ENCODE measurements around the gene PANX2. TPM values are rescaled to one million over a fixed set of nuclear protein-coding genes. Genes with fewer than 3 reads are reported as not detected.
"Not testable (repeated sequence)": the region's sequence is repeated elsewhere in the genome, so short reads cannot be mapped to it uniquely, and the experiment has no call there.

Gene PANX2
- total RNA-seq, 1 experiment from 2014 or later = 4.2 TPM

DNA sequence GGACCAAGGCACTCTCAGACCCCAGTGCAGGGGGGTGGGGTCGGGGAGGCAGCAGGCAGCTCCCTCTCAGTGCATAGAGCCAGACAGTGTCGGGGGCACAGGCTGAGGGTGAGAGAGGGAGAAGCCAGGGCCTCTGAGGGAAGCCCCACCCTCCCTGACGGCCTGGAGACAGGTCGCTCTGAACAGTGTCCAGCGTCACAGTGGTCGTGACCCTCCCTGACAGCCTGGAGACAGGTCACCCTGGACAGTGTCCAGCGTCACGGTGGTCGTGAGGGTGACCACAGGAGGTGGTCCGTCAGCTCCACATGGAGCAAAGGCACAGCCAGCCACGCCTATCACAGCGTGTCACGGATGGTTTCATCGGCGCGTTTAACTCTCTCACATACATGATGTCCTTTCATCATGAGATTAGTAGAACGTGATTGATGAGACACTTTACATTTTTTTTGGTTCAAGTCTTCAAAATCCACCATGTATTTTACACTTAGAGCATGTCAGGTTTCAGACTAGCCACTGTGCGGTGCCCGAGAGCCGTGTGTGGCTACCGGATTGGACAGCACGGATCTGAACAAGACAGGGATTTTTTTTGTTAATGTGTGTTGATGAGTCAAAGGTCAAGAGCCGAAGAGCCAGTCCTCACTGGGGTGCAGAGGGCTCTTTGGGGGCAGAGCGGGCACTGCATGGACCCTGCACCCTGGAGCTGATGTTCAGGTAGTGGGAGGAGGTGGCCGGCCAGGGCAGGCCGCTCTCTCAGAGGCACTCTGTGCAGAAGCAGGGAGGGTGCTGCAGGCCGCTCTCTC lies 23.9 kb upstream of the PANX2 start:
- DNase-seq (ENCODE audit: extremely low read depth, low read depth) = peak; percentile 58

DNA sequence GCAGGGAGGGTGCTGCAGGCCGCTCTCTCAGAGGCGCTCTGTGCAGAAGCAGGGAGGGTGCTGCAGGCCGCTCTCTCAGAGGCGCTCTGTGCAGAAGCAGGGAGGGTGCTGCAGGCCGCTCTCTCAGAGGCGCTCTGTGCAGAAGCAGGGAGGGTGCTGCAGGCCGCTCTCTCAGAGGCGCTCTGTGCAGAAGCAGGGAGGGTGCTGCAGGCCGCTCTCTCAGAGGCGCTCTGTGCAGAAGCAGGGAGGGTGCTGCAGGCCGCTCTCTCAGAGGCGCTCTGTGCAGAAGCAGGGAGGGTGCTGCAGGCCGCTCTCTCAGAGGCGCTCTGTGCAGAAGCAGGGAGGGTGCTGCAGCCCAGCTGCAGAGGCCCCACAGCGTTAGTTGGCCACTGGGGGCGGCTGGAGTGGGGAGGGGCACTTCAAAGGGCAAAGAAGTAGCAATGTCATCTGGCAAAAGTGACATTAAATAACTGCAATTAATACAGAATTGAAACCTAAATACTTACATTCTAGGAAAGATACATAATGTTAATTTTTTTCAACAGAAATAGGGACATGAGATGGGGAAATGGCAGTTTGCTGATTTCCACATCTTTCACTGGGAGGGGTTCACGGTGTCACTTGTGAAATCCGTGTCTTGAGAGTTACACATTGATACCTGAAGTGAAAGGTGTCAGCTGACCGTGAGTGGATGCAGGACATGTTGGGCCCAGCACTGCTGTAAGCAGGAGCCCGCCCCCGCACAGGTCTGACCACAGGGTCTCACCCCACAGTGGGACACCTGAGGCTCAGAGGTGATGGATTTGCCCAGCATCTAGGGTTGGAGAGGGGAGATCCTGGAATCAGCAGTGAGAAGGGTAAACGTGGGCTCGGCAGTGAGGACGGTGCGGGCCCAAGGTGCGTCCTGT lies 23.0 kb upstream of the PANX2 start:
- DNase-seq (ENCODE audit: extremely low read depth, low read depth) = not testable (repeated sequence)

DNA sequence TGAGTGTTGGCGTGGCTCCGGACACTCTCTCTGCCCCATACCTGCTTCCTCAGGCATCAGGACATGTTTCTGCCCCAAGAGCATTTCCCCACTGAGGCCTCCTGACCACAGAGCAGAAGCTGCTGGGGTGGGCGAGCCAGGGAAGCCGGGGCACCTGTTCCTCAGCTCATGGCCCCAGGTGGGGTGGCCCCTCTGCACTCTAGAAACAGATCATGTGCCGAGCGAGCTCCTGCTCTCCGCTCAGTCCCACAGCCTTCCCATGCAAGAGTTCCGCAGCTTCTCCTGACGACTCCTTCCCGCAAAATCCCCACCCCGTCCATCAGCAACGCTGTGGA lies 22.4 kb upstream of the PANX2 start:
- DNase-seq (ENCODE audit: extremely low read depth, low read depth) = no peak

DNA sequence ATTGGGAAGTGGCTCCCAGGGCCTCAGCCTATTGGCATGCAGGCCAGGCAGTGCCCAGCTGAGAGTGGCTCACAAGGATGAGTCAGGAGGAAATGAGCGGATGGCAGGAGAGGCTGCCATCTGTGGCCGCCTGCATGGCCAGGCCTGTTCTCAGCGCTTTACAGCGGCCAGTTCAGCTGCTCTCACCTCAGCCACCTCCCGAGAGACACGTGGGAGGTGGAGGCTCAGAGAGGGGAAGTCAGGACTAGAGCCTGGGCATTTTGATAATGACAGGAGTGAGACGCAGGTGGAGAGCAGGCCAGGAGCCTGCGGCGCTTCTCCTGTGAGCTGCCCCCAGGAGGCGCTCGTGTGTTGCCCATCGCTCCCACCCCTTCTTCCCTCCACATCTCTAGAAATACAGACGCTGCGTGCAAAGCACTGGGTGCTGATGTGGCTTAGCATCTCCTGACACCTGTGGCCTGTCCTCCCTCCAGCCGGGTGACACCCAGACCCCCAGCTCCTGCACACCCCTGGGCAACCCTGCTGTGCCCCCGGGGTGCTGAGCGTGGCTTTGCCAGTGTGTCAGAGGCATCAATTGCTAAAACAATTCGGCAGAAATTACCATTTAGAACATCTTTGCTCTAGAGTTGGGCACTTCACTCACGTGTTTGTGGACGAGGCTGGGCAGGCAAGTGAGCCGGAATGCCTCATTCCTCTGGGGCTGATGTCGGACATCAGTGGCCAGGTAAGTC lies 21.4 kb upstream of the PANX2 start:
- peak; percentile 48 for DNase-seq (ENCODE audit: extremely low read depth, low read depth)

DNA sequence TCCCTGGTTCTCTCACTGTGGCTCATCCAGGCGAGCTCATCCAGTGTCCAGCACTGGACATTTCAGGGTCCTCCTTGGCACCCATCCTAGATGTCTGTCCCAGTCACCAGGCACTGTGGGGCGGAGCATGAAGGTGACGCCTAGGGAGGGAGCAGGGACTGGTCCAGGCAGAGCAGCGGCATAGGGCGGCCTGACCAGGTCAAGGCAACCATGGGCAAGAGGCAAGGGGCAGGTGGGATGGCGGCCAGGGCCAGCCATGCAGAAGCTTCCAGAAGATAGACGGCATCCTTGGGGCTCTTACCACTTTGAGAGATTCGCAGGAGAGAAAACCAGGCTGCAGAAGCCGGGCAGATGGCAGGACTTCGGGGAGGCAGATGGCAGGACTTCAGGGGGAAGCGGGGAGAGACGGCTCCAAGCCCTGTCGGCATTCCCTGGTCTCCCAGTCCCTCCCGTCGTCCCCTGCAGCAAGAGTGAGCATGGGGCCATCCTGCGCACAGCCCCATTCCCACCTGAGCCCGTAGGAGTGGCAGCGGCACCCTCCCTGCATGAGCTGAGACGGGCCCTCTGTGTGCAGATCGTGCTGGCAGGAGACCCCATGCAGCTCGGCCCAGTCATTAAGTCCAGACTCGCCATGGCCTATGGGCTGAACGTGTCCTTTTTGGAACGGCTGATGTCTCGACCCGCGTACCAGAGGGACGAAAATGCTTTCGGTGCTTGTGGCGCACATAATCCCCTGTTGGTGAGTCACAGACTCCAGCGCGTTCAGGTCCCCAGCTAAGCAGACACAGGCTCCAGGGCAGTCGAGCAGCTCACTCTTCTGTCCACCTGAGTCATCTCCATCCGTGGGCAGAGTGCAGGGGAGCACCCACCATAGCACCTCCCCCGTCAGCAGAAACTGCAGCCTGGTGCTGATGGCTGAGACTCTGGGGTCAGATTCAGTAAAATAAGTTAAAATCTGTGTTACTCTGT lies 20.1 kb upstream of the PANX2 start:
- no peak for DNase-seq (ENCODE audit: extremely low read depth, low read depth)

GRCh38 chr22:50151571-50152537 lies 18.7 kb upstream of the PANX2 start:
- no peak for DNase-seq (ENCODE audit: extremely low read depth, low read depth)

DNA sequence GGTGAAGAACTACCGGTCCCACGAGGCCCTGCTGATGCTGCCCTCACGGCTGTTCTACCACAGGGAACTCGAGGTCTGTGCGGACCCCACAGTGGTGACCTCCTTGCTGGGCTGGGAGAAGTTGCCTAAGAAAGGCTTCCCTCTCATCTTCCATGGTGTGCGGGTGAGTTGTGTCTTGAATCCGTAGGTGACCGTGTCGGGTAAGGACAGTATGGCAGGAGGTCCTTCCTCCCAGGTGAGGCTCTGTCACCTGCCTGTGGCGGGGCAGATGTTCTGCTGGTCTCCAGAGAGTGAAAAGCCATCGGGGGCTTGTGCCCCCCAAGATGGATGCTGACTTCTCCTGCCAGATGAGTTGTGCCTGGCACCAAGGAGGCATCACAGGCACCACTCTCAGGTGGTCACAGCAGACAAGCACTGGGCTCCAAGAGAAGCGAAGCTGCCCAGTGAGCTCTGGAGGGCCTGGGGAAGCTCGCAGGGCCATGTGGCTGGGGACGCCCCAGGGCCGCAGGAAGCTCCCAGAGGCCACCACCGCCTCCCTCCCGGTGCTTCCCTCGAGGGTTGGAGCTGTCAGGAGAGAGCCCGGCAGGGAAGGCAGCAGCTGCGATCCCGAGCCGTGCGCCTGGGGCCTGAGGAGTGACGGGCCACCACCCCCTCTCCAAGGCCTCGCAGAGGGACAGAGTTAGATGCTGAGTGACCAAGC lies 17.3 kb upstream of the PANX2 start:
- DNase-seq (ENCODE audit: extremely low read depth, low read depth) = no peak

GRCh38 chr22:50153756-50154140 lies 16.8 kb upstream of the PANX2 start:
- DNase-seq (ENCODE audit: extremely low read depth, low read depth) = no peak

- DNase-seq (ENCODE audit: extremely low read depth, low read depth) = no peak
Measured at GRCh38 chr22:50157709-50158375, 12.7 kb upstream of the PANX2 start.

- no peak for DNase-seq (ENCODE audit: extremely low read depth, low read depth)
Measured at GRCh38 chr22:50160947-50161346, 9.6 kb upstream of the PANX2 start.

DNA sequence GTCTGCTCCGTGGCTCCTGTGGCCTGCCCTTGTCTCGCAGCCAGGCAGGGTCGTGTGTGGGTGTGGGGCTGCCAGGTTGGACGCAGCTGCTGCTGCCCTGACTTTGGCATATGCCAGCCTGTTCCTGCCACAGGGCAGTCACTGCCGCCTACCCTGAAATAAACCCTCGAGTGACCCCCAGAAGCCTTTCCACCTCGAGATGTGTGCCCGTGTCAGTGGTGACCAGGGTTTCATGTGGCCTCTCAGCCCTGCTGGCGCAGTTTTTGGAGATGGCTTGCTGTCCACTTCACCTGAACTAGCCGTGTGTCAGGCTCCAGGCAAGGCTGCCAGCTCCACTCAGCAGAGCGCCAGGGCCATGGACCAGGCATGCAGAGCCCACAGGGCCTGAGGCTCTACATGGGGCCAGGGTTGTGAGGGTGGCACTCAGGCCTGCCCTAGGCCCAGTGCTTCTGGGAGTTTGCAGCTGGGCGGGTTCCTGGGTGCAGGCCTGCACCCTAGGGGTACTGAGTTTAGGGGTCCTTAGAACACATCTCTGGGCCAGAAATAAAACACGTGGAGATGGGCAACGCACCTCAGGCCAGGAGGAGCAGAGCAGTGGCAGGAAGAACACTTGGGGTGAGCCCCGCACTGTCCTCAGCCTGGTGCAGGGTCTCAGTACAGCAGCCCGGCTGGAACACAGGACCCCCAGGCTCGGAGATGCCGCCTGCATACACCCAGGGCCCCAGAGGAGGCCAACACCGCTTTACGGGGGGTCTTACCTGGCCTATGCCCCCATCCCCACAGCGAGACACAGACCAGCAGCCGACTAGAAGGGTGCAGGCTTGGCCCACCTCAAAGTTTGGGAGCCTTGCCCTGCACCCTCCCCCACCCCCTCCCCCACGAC lies 8.8 kb upstream of the PANX2 start:
- no peak for DNase-seq (ENCODE audit: extremely low read depth, low read depth)

DNA sequence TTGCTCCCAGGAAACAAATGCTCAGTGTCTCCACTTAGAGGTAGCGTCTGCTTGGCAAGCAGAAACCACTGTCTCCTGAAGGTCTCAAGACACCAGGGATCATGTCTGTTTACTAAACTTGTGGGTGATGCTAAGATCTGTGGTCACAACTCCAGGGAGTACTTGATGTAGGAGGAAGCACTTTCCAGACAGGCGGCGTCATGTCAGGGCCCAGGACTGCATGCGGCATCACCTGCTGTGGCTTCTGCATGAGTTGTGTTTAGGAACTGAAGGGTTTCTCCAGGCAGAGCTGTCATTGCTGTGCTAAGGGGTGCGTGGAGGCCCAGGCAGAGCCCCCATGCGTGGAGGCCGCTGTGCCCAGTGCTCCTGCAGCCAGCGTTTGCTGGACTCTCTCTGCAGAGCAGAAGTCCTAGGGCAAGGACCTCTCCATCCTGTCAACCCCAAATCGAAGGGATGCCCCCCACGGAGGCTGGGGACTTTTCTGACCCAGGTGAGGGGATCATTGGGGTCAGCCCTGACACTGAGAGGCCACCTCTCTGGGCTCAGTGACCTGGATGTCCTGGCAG lies 8.1 kb upstream of the PANX2 start:
- no peak for DNase-seq (ENCODE audit: extremely low read depth, low read depth)

- no peak for DNase-seq (ENCODE audit: extremely low read depth, low read depth)
Measured at GRCh38 chr22:50165436-50166123, 5.0 kb upstream of the PANX2 start.

DNA sequence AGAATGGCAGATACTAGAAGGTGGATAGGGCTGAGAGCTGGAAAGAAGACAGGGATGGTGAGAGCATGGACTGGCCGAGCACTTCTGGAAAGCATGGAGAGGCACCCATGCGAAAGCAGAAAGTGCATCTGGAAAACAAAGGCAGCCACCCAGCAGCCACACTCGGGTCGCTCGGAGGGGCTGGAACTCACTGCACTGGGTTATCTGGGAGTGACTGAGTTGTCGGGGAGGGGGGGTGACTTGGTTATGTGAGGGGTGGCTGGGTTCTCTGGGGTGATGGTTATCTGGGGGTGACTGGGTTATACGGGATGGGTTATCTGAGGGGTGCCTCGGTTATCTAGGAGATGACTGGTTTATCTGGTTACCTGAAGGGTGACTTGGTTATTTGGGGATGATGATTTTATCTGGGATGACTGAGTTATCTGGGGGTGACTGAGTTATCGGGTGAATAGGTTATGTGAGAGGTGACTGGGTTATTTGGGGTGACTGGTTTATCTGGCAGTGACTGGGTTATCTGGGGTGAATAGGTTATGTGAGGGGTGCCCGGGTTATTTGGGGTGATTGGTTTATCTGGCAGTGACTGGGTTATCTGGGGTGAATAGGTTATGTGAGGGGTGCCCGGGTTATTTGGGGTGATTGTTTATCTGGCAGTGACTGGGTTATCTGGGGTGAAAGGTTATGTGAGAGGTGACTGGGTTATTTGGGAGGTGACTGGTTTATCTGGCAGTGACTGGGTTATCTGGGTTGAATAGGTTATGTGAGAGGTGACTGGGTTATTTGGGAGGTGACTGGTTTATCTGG lies 2.6 kb upstream of the PANX2 start:
- DNase-seq (ENCODE audit: extremely low read depth, low read depth) = no peak

Data from NCI-H460 (cell line).